ENCODE data around the gene ERCC4.

GRCh38 chr16:13936155-13936554 lies 16.2 kb downstream of the ERCC4 start:
- no peak for TF ChIP-seq CTCF (IDR thresholded peaks at IDR 0.05; ENCODE audit: control extremely low read depth in 1 of 3, insufficient read depth in 1 of 3, low read depth in 1 of 3, low read length in 3 of 3)
- no peak for TF ChIP-seq TEAD4 (IDR thresholded peaks at IDR 0.05; ENCODE audit: low read depth, low read length)
- TF ChIP-seq POLR2AphosphoS5 (IDR thresholded peaks at IDR 0.05; ENCODE audit: low read depth, low read length) = no peak
- TF ChIP-seq EGR1 (IDR thresholded peaks at IDR 0.05; ENCODE audit: borderline replicate concordance, low read depth, low read length) = no peak
